Type B pancreatic cell (in vitro differentiated cells): ENCODE results near the gene CELSR1. TPM values are rescaled to one million over a fixed set of nuclear protein-coding genes. Genes with fewer than 3 reads are reported as not detected.

Source experiments
- DNase-seq: peaks from one replicate; pipeline ENCODE4 v3.0.0; 2021; ENCODE audit warnings: mixed read lengths; ENCODE audit not compliant: unreplicated experiment; ENCODE audit errors: extremely low spot score
- H3K27ac Mint-ChIP-seq: 2 replicates; pipeline ENCODE4 v1.8.0; 2021; ENCODE audit warnings: mild to moderate bottlenecking, mixed read lengths
- H3K27me3 Mint-ChIP-seq: 2 replicates; pipeline ENCODE4 v1.8.0; 2021; ENCODE audit warnings: mixed read lengths
- H3K36me3 Mint-ChIP-seq: 2 replicates; pipeline ENCODE4 v1.8.0; 2021; ENCODE audit warnings: mixed read lengths
- H3K4me1 Mint-ChIP-seq: one replicate; pipeline ENCODE4 v1.8.0; 2021; ENCODE audit warnings: mixed read lengths; ENCODE audit not compliant: unreplicated experiment
- H3K4me3 Mint-ChIP-seq: 2 replicates; pipeline ENCODE4 v1.8.0; 2021; ENCODE audit warnings: mild to moderate bottlenecking, mixed read lengths
- H3K9me3 Mint-ChIP-seq: 2 replicates; pipeline ENCODE4 v1.8.0; 2021; ENCODE audit warnings: mixed read lengths
- CTCF ChIP-seq: fragments of 200-600 bp; sonication (generic); conservative IDR thresholded peaks from 2 replicates; pipeline ENCODE4 v1.5.0; 2021; ENCODE audit warnings: antibody characterized with exemption, mild to moderate bottlenecking
- long read RNA-seq: library from polyadenylated mRNA; unstranded; transcript quantifications from one replicate; pipeline ENCODE4 v2.0.0, GENCODE V29; 2020
- total RNA-seq: library from RNA; stranded (reverse); gene quantifications from 2 replicates; pipeline ENCODE4 v1.2.1, GENCODE V29; 2021; ENCODE audit warnings: low replicate concordance

Gene CELSR1
- 27.8 and 67.1 TPM in 2 replicates for total RNA-seq
- long read RNA-seq, partial matches to known transcripts = 6 of 24 reads
- long read RNA-seq, other reads (novel, unspliced or antisense) = 18 of 24 reads

- Mint-ChIP-seq H3K36me3 (peaks cover 6% of the 10 kb centered on the region), H3K27me3 (peaks cover 22% of the 10 kb centered on the region), H3K9me3 (no peaks in the 10 kb centered on the region), H3K4me1 (peaks cover 10% of the 10 kb centered on the region), H3K4me3 (peak within 1 kb of the TSS; percentile 89), H3K27ac (peak within 1 kb of the TSS; percentile 89)
- TF ChIP-seq CTCF = no peak
- peak; percentile 85 for DNase-seq
These were observed at the start of gene CELSR1 for GRCh38 chr22:46537225-46537945. CELSR1 (minus strand) TSS chr22:46537620; CDS start chr22:46537170, 450 bp downstream.

- TF ChIP-seq CTCF = no peak
- peaks cover 21% of the 10 kb centered on the region for H3K4me1 Mint-ChIP-seq
- no peak for DNase-seq
- no peak overlapping the region for H3K27ac Mint-ChIP-seq
- peak overlapping the region; percentile 17 for H3K4me3 Mint-ChIP-seq
- no peaks in the 10 kb centered on the region for H3K27me3 Mint-ChIP-seq
- H3K9me3 Mint-ChIP-seq = no peaks in the 10 kb centered on the region
- H3K36me3 Mint-ChIP-seq = peaks cover 5% of the 10 kb centered on the region
These were observed 49.6 kb upstream of the CELSR1 start for GRCh38 chr22:46587061-46587460.

GRCh38 chr22:46586531-46587011 lies 49.2 kb upstream of the CELSR1 start:
- no peaks in the 10 kb centered on the region for H3K27me3 Mint-ChIP-seq
- no peaks in the 10 kb centered on the region for H3K9me3 Mint-ChIP-seq
- no peak overlapping the region for H3K27ac Mint-ChIP-seq
- H3K36me3 Mint-ChIP-seq = peaks cover 5% of the 10 kb centered on the region
- peaks cover 23% of the 10 kb centered on the region for H3K4me1 Mint-ChIP-seq
- no peak for TF ChIP-seq CTCF
- no peak for DNase-seq
- H3K4me3 Mint-ChIP-seq = peak overlapping the region; percentile 17

GRCh38 chr22:46586123-46586519 lies 48.7 kb upstream of the CELSR1 start:
- TF ChIP-seq CTCF = no peak
- Mint-ChIP-seq H3K9me3 (no peaks in the 10 kb centered on the region), H3K27ac (no peak overlapping the region), H3K27me3 (no peaks in the 10 kb centered on the region), H3K4me3 (no peak overlapping the region), H3K4me1 (peaks cover 28% of the 10 kb centered on the region), H3K36me3 (peaks cover 5% of the 10 kb centered on the region)
- DNase-seq = no peak

- Mint-ChIP-seq H3K27me3 (no peaks in the 10 kb centered on the region), H3K4me3 (no peak overlapping the region), H3K4me1 (peaks cover 32% of the 10 kb centered on the region), H3K9me3 (no peaks in the 10 kb centered on the region), H3K27ac (no peak overlapping the region), H3K36me3 (peaks cover 5% of the 10 kb centered on the region)
- no peak for DNase-seq
- TF ChIP-seq CTCF = no peak
These were observed 48.1 kb upstream of the CELSR1 start for GRCh38 chr22:46585340-46586122.
